Muscle of leg (tissue), 11 donors: ENCODE results near the gene FAAH2. TPM values are rescaled to one million over a fixed set of nuclear protein-coding genes. Genes with fewer than 3 reads are reported as not detected.
"Not testable (repeated sequence)": the region's sequence is repeated elsewhere in the genome, so short reads cannot be mapped to it uniquely, and the experiment has no call there.

Source experiments
- DNase-seq: peaks from one replicate; pipeline ENCODE4 v3.0.0; 2013
- H3K27ac ChIP-seq: one replicate; pipeline ENCODE4 v1.5.1; 2013; ENCODE audit warnings: mild to moderate bottlenecking, low read length, control low read depth
- H3K27me3 ChIP-seq: one replicate; pipeline ENCODE4 v1.6.1; 2013; ENCODE audit warnings: low read length; ENCODE audit not compliant: control insufficient read depth, insufficient read depth
- H3K36me3 ChIP-seq: one replicate; pipeline ENCODE4 v1.6.1; 2013; ENCODE audit warnings: low read length; ENCODE audit not compliant: control insufficient read depth, insufficient read depth
- H3K4me1 ChIP-seq: one replicate; pipeline ENCODE4 v1.6.1; 2013; ENCODE audit warnings: low read length; ENCODE audit not compliant: control insufficient read depth, insufficient read depth
- H3K4me3 ChIP-seq: one replicate; pipeline ENCODE4 v1.5.1; 2013; ENCODE audit warnings: low read length, control low read depth
- H3K9me3 ChIP-seq: replicated peaks from 2 replicates; pipeline ENCODE4 v1.6.1; 2013; ENCODE audit warnings: low read depth, low read length; ENCODE audit not compliant: control insufficient read depth
- WGBS: methylation state at CpG from one replicate; pipeline ENCODE4 v1.1.5; 2013; ENCODE audit warnings: missing lambda C conversion rate; ENCODE audit not compliant: insufficient coverage; 5-methylcytosine and 5-hydroxymethylcytosine counted together
- polyA plus RNA-seq, 8 donors: library from polyadenylated mRNA; unstranded; fragments of 120-200 nt; gene quantifications; one replicate each; pipeline versions ENCODE4 v1.2.1 to v1.2.3, GENCODE V29; 2013; ENCODE audit warnings: inconsistent platforms in 1 of 8, low replicate concordance in 1 of 8; ENCODE audit not compliant: insufficient read length in 8 of 8, insufficient read depth in 1 of 8
- total RNA-seq: library from RNA; stranded (reverse); fragments of 120-200 nt; gene quantifications from one replicate; pipeline ENCODE4 v1.2.4, GENCODE V29; 2013

Gene FAAH2
- total and polyA plus RNA-seq, 9 donors: 0.45 to 1.3 (median 0.71) TPM

GRCh38 chrX:57289089-57289488 lies 2.6 kb downstream of the FAAH2 start:
- WGBS: no CpG with 5 or more reads among the region's 1 CpG
- DNase-seq: no peak

GRCh38 chrX:57294961-57295360 lies 8.5 kb downstream of the FAAH2 start:
- no peak for DNase-seq
- Histone ChIP-seq H3K9me3 (peaks cover 4% of the 10 kb centered on the region), H3K4me3 (no peak overlapping the region)

More at GRCh38 chrX:57289089-57289488, 2.6 kb downstream of the FAAH2 start:
- H3K9me3 ChIP-seq: peaks cover 2% of the 10 kb centered on the region
- no peaks in the 10 kb centered on the region for H3K36me3 ChIP-seq
- H3K4me3 ChIP-seq: no peak overlapping the region
- no peaks in the 10 kb centered on the region for H3K4me1 ChIP-seq
- H3K27ac ChIP-seq: no peak overlapping the region
- H3K27me3 ChIP-seq: peaks cover 6% of the 10 kb centered on the region

GRCh38 chrX:57295679-57296078 lies 9.2 kb downstream of the FAAH2 start:
- H3K27me3 ChIP-seq, H3K4me1 ChIP-seq, H3K27ac ChIP-seq, H3K36me3 ChIP-seq, H3K4me3 ChIP-seq, DNase-seq, H3K9me3 ChIP-seq: not testable (repeated sequence)
- WGBS: 97% methylated on average over 4 of the region's 6 CpGs

More at GRCh38 chrX:57294961-57295360, 8.5 kb downstream of the FAAH2 start:
- Histone ChIP-seq H3K27me3 (no peaks in the 10 kb centered on the region), H3K4me1 (no peaks in the 10 kb centered on the region), H3K27ac (no peak overlapping the region), H3K36me3 (no peaks in the 10 kb centered on the region)

- H3K27ac ChIP-seq: no peak overlapping the region
- peaks cover 6% of the 10 kb centered on the region for H3K9me3 ChIP-seq
- H3K4me1 ChIP-seq: no peaks in the 10 kb centered on the region
- peaks cover 2% of the 10 kb centered on the region for H3K27me3 ChIP-seq
- WGBS: 100% methylated on average over 1 of the region's 2 CpGs
- no peak for DNase-seq
- no peaks in the 10 kb centered on the region for H3K36me3 ChIP-seq
- no peak overlapping the region for H3K4me3 ChIP-seq
Measured at GRCh38 chrX:57313583-57314215, 27.2 kb downstream of the FAAH2 start.

GRCh38 chrX:57329008-57329407 lies 42.5 kb downstream of the FAAH2 start:
- Histone ChIP-seq H3K27ac (no peak overlapping the region), H3K36me3 (no peaks in the 10 kb centered on the region), H3K9me3 (peaks cover 7% of the 10 kb centered on the region), H3K4me1 (no peaks in the 10 kb centered on the region), H3K27me3 (no peaks in the 10 kb centered on the region), H3K4me3 (no peak overlapping the region)
- no peak for DNase-seq

GRCh38 chrX:57335790-57336189 lies 49.3 kb downstream of the FAAH2 start:
- no CpG with 5 or more reads among the region's 2 CpGs for WGBS
- H3K4me1 ChIP-seq, DNase-seq, H3K9me3 ChIP-seq, H3K27ac ChIP-seq, H3K36me3 ChIP-seq, H3K27me3 ChIP-seq, H3K4me3 ChIP-seq: not testable (repeated sequence)

- Histone ChIP-seq H3K27ac (no peak overlapping the region), H3K9me3 (no peaks in the 10 kb centered on the region), H3K36me3 (no peaks in the 10 kb centered on the region), H3K4me3 (no peak overlapping the region), H3K27me3 (no peaks in the 10 kb centered on the region), H3K4me1 (no peaks in the 10 kb centered on the region)
- no CpG with 5 or more reads among the region's 2 CpGs for WGBS
- DNase-seq: no peak
Measured at GRCh38 chrX:57353472-57354132, 67.1 kb downstream of the FAAH2 start.

GRCh38 chrX:57364145-57364544 lies 77.6 kb downstream of the FAAH2 start:
- no peaks in the 10 kb centered on the region for H3K9me3 ChIP-seq
- no peaks in the 10 kb centered on the region for H3K4me1 ChIP-seq
- H3K36me3 ChIP-seq: no peaks in the 10 kb centered on the region
- H3K27me3 ChIP-seq: no peaks in the 10 kb centered on the region
- H3K4me3 ChIP-seq: no peak overlapping the region
- WGBS: no CpG with 5 or more reads among the region's 1 CpG
- DNase-seq: no peak
- no peak overlapping the region for H3K27ac ChIP-seq

- Histone ChIP-seq H3K9me3 (no peaks in the 10 kb centered on the region), H3K36me3 (no peaks in the 10 kb centered on the region), H3K27me3 (no peaks in the 10 kb centered on the region), H3K27ac (no peak overlapping the region), H3K4me1 (no peaks in the 10 kb centered on the region), H3K4me3 (no peak overlapping the region)
- DNase-seq: no peak
- WGBS: 60% methylated on average over 4 of the region's 4 CpGs
Measured at GRCh38 chrX:57366430-57366829, 79.9 kb downstream of the FAAH2 start.

- Histone ChIP-seq H3K36me3 (no peaks in the 10 kb centered on the region), H3K4me3 (no peak overlapping the region), H3K27ac (no peak overlapping the region), H3K27me3 (no peaks in the 10 kb centered on the region), H3K4me1 (no peaks in the 10 kb centered on the region), H3K9me3 (no peaks in the 10 kb centered on the region)
- DNase-seq: peak; percentile 43
- 17% methylated on average over 1 of the region's 1 CpG for WGBS
Measured at GRCh38 chrX:57367649-57368048, 81.1 kb downstream of the FAAH2 start.
